ENCODE results near the gene MAN2A1. TPM values are rescaled to one million over a fixed set of nuclear protein-coding genes. Genes with fewer than 3 reads are reported as not detected.
"Not testable (repeated sequence)": the region's sequence is repeated elsewhere in the genome, so short reads cannot be mapped to it uniquely, and the experiment has no call there.

MAN2A1 gene
- total RNA-seq, 1 experiment from 2014 or later, result 75.3 TPM

DNA sequence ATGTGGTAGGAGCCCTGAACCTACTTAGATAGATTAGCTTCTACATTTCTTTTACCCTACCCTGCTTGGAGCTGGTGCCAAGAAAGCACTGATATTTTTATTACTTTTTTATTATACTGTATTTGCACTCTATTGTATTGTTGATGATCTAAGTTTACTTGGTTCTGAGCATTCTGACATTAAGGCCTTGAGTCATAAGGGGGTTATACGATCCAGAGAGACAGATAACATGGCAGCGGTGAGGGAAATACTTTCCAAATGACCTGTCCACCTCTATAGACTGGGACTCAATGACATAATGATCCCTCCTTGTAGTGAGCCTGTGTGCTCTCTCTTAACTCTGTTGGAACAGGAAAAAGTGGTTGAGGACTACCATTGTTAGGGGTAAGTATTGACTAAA is 176.3 kb downstream of the MAN2A1 start:
- peak; percentile 93 for DNase-seq (ENCODE audit: low spot score)

DNA sequence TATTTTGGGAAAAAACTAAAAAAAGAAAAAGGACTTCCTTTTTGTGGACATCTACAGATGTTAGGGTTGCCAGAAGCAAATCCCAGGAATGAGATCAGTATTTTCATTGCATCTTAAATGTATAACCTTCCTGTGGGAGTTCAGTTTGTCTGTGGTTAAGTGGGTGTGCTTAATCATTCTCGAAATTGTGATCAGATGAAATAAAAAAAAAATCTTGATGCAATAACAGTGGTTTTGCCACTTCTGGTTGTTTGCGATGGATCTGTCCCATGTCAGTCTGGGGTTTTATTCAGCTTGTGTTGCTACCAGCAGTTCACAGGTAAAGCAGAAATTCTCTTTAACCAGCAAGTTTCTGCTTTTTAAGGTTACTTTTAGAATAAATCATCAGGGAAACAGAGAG is 179.0 kb downstream of the MAN2A1 start:
- DNase-seq (ENCODE audit: low spot score), result no peak

DNA sequence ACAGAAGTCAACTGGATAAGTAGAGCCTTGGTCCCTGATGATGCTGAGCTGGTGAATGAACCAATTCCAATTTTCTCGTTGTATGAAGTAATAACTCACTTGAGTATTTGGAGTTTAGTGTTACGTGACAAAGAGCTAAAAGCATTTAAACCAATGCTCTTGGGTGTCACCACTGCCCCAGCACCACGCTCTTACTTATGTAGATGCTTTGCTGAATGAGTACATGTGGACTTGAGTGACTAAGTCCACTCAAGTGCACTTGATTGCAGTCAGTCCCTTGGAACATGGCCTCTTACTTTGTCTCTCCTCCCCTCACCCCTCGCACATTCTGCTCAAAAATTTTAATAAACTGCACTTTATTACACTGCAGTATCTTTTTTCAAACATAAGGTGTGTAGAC is 184.0 kb downstream of the MAN2A1 start:
- no peak for DNase-seq (ENCODE audit: low spot score)

DNA sequence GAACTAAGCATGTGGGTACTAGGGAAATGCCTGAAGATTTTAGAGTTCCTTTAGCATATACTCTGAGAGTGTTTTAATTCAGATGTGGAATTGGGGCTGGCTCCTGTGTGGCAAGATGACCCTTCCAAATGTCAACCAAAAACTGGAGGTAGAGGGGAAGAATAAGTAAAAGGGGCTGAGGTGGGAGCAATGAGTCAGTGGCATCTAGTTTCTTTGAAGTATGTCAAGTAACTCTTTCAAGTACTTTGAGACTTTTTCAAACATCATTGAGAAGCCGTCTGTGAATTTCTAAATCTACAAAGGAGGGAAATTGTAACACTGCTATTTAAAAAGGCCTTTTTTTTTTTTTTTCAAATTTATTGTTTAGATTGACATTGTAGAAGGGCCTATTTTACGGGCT is 184.4 kb downstream of the MAN2A1 start:
- DNase-seq (ENCODE audit: low spot score), result no peak

DNA sequence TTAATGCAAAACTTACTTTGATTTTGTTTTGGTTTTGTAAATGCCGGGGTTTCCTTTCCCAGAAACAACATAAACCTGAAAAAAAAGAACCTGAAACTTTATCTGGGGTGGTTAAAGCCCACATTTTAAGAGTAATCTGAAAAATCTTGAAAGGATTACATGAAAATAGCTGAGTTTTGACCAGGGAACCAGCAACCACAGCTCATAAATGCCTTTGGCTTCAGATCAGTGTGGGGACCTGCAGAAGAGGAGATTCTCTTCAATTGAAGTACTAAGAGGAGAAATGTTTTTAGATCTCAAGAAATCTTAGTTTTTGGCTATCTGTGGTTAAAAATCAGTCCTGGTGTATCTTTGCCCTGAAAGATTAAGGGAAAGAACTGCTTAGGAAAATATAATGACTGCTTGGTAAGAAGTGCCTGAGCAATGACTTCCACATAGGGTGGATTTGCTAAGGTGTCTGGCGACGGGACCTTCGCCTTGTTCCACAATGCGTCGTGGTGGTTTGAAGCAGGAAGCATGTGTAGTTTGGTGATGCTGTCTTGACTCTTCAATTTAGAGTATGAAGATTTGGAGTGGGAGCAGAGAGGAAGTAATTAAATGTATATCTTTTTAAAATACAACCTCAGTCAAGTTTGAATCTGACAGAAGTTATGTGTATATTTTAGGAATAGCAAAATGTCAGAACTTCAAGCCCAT is 186.5 kb downstream of the MAN2A1 start:
- no peak for DNase-seq (ENCODE audit: low spot score)

DNA sequence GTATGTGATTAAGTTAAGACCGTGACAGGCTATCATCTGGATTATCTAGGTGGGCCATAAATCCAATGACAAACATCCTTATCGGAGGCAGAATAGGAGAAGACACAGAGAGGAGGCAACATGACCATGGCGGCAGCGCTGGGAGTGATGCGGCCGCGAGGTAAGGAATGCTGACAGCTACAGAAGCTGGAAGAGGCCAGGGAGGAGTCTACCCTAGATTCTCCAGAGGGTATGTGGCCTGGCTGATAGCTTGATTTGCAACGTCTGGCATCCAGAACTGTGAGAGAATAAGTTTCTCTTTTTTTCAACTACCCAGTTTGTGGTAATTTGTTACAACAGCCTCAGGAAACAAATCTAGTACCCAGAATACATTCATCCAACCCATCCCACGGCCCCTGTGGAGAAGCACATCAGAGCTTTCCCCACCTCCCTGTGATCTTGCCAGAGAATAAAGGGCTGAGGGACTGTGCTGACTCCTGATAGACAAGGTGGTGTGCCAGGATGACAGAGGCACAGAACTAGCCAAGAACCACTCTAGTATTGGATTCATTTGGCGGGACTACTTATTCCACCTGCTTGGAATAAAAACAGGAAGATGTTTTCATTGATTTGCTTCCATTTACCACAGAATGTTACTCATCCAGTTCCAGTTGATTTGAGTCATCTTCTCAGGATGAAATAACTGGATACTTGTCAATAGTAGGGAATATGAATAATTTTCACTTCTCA is 187.4 kb downstream of the MAN2A1 start:
- DNase-seq (ENCODE audit: low spot score), result peak; percentile 45

DNA sequence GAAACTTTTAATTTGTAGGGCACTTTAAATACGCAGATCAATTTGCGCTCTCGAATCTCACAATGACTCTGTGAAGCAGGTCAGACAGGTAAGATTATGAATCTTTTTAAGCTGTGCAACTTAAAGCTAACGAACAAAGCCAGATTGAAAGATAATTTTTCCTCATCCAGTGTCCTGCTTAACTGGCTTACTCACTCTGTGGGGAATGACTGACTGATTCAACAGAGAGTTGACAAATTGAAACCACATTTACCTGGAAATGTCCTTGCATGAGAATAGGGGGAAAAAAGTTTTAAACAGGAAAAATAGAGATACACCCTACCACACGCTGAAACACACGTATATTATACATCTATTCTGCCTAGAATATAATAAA is 187.9 kb downstream of the MAN2A1 start:
- peak; percentile 38 for DNase-seq (ENCODE audit: low spot score)

DNA sequence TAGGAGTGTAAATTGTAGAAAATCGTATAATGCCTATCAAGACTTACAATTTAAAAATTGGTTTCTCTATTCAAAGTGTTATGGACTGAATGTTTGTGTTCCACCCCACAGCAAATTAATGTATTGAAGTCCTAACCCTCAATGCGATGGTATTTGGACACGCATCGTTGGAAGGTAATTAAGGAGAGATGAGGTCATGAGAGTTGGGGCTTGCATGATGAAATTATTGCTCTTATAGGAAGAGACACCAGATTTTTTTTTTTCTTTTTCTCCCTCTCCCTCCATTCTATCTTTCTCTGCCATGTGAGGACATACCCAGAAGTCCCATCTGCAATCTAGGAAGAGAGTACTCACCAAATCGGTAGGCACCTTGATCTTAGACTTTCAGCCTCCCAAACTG is 189.2 kb downstream of the MAN2A1 start:
- DNase-seq (ENCODE audit: low spot score), result no peak

DNA sequence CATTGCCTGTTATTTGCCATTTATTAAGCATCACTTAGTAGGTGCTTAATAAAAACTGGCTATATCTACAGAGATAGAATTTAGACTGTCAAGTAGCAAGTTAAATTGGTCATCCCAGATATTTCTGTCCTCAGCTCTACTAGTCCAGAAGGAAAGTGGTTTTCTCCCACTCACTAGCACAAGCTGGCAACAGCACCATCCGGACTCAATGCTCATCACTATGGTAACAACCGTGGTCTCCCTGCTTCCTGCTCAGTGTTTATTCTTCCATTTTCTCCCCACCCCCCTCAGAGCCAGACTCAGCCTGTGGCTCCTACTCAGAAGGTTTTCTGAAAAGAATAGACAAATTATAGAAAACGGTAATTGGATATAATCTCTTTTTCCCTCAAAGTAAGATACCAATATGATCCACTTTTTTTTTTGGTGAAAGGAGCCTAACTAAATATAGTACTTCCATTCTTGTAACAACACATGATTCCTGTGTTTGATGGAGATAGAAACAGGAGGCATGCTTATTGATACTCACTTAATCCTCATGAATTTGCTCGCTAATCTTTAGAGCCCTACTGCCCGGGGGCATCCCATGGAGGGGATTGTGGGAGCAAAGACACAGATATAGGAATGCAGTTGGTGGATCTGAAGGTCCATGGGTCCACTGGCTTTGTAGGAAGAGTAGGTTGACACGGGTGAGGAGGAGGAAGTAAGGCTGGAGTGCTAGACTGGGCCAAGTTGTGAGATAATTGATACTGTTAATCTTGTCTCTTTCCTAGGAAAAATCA is 191.4 kb downstream of the MAN2A1 start:
- no peak for DNase-seq (ENCODE audit: low spot score)

DNA sequence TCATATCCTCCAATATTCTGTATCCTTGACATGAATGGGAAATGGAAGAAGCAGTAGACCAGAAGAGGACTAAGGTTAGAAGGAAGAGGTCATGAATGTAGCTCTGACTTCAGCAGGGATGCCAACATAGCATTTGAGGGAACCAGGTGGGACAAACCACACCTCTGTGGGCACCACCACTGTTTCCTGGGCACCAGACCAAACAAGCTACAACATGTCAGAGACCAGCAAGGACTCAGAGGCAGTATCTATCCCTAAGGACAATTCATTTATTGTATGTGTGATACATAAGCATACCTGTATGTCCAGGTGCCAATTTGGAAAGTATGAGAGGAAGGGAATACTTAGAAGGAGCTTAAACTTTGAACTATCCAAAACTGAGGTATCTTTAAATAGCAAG is 192.8 kb downstream of the MAN2A1 start:
- DNase-seq (ENCODE audit: low spot score), result no peak

DNA sequence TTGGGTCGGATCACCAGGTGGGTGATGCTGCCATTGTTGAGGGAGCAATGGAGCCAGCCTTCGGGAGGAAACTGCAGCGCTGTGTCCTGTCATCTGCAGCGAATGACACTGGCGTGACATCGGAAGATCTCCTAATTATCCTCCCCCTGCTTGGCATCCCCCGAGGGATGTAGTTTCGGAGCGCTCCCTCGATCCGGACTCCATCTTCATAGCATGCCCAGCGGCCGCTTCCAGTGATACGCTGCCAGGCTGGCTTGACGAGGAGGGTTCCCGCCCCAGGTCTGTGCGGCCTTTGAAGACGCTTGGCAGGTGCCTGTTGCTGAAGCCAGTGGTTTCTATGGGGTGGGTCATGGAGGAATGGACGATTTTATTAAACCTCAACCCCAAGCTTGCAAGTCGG is 194.9 kb downstream of the MAN2A1 start:
- DNase-seq (ENCODE audit: low spot score), result no peak

DNA sequence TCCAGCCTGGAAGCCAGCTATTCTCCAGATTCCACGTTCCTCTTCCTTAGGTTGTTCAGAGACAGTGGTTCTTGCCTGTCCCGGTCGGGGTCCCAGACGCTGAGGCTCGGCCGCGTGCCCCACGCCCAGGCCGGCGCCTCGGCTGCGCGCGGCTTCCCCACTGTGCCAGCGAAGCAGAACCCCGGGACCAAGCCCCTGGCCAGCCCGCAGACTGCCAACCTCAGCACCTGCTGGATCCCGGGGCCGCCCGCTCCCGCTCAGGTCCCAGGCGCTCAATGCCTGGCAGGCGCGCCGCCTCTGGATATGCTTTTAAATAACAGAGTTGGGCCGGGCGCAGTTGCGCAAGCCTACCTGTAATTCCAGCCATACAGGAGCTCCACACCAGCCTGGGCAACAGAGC is 195.5 kb downstream of the MAN2A1 start:
- no peak for DNase-seq (ENCODE audit: low spot score)

DNA sequence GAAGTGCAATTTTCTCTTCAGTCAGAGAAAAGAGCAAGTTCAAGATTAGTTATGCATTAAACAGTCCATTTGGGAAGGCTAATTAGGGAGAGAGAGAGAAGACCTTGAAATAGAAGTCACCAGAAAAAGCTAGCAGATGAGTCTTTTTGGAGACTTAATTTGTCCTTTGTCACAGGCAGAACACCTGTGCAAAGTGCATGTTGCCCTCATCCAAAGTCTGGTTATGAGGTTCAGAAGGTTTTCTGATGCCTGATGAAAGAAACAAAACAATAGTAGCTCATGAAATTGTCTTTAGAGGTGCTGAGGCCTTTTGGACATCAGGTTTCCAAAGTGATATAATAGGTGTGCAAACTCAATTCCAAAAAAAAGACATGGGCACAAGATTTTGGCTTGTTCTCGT is 199.3 kb downstream of the MAN2A1 start:
- no peak for DNase-seq (ENCODE audit: low spot score)

DNA sequence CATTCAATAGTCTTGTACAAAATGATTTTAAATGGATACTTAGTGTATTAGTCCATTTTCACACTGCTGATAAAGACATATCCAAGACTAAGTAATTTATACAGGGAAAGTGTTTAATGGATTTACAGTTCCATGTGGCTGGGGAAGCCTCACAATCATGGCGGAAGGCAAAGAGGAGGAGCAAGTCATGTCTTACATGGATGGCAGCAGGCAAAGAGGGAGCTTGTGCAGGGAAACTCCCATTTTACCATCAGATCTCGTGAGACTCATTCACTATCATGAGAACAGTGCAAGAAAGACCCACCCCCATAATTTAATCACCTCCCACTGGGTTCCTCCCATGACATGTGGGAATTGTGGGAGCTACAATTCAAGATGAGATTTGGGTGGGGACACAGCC is 203.5 kb downstream of the MAN2A1 start:
- not testable (repeated sequence) for DNase-seq (ENCODE audit: low spot score)

DNA sequence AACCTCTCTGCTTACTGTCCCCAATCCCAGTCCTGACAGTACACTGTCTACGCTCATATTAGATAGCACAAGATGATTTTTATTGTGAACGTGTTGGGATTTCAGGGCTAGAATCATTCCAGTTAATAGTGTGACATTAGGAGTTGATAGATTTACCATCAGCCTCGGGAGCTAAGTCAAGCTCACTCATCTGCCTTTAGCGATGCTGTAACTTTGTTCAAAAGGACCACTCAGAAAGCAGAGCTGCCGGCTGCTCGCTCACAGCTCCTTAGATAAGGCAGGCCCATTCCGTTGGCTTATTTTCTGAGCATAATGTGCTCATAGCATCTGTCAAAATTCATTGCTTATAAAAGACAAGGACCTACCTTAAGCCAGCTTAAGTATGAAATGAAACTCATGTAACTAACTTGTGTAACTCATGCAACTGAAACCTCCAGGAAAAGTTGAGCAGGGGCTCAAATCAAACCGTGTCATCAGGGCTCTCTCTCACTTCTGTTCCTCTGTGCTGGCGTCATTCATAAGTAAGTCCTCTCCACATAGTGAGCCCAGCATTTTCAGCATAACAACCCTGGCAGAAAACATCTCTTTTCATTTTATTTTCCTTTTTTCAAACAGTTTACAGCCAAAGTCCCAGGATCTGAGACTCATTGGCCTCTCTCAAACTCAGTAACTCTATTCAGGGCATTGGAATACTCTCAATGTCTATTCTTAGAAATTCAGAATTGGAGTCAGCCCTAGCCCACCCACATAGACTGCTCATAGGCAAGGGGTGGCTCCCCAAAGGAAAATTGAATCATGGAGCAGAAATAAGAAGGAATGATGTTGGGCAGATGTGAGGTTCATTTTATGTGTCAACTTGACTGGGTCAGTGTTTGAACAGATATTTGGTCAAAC is 208.8 kb downstream of the MAN2A1 start:
- DNase-seq (ENCODE audit: low spot score), result no peak

DNA sequence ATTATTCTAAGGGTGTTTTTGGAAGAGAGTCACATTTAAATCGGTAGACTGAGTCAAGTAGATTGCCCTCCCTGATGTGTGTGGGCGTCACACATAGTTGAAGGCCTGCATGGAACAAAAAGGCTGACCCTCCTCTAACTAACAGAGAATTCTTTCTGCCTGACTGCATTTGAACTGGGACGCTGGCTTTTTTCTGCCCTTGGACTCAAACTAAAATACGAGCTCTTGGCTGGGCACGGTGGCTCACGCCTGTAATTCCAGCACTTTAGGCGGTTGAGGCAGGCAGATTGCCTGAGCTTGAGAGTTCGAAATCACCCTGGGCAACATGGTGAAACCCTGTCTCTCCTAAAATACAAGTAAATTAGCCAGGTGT is 209.4 kb downstream of the MAN2A1 start:
- no peak for DNase-seq (ENCODE audit: low spot score)

DNA sequence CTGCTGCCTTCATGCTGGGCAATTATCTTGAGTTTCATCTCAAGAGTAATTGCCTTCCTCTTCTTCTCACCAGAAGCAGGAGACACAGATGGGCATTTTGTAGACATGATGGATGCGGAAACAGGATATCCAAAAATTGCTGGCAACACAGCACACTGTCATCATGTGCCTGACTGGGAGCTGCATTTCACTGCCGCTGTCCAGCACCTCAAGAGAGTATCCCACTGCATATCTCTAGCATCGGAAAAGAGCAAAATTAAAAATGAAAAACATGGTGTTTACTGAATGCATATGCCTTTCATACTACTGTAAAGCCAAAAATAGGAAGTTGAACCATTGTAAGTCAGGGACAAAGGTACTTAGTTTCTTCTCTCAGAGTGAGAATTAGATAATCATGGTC is 210.7 kb downstream of the MAN2A1 start:
- no peak for DNase-seq (ENCODE audit: low spot score)

DNA sequence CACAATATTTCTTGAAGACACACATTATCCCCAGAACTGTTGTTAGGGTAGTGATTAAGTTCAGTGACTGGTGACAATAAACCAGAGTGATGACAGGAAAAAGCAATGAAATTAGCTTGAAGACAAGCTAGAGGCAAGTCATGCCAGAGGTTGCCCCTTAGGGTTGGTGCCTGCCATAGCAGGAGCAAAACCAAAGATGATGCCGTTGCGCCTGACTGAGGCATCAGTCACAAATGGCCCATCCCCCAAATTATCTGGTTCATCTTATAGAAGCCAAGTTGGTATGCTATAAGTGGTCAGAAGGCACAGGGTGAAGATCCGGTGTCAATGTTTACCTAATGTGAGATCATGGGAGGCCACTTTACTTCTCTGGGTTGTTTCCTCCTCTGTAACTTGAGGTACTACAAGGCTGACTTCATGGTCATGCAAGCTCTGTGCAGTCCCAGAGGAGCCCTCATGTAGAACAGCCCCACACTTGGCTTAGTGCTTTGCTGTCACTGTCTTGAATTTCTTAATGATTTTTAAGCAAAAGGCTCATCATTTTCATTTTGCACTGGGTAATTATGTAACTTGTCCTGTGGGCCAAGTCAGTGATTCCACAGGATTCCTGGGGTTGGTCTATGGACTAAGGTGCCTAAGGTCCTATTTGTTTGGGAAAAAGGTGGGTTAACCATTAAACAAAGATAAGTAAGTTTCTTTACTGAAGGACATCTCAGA is 211.3 kb downstream of the MAN2A1 start:
- DNase-seq (ENCODE audit: low spot score), result no peak

DNA sequence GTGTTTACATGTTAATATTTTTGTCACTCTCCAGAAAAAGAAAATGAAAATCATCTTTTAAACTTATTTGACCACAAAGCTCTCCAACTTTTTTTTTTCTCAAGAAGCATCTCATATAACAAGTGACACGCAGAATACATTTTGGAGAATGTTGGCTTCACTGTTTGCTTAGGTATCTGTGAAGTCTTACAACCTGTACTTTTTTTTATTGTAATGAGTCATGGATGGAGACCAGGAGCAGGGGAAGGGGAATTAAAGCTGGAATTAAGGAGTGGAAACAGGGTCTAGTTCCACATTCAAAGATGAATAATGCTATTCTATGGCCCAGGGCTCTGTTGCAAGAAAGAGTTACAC is 211.9 kb downstream of the MAN2A1 start:
- no peak for DNase-seq (ENCODE audit: low spot score)

DNA sequence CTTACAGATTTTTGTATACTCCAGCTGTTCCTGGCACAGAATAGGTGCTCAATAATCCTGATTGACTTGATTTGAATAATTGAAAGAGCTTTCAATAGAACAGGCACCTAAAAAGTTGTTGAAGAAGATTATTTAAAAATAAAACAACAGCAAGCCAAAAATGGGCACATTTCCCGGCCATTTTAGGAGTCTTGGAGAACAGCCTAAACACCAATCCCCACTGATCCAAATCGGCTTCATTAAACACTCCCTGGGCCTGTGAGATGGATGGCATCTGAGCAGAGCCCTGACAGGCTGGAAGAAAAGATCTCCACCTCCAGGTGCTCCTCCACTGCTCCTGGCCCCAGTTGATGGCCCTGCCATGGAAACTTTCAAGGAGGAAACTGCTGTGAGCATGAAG is 213.3 kb downstream of the MAN2A1 start:
- no peak for DNase-seq (ENCODE audit: low spot score)

DNA sequence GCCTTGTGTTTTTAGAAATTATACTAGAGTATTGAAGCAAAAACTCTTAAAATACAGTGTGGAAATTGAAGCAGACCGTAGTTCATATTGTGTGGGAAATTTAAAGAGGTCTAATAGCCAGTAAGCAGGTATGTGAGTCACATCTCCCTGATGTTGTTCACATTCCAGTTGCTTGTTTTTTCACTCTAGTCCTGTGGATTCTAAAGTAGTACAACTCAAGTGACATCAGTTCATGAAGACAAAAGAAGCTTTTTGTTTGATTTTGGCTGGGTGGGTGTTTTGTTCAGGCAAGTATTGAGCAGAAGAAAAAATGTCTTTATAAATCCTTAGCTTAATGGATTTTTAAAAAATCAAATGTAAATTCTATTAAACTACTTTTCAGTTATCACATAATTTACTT is 216.2 kb downstream of the MAN2A1 start:
- no peak for DNase-seq (ENCODE audit: low spot score)

Data from A172 (cell line).